Measurements from ENCODE around the gene PLCH2. TPM values are rescaled to one million over a fixed set of nuclear protein-coding genes. Genes with fewer than 3 reads are reported as not detected.
"Not testable (repeated sequence)": the region's sequence is repeated elsewhere in the genome, so short reads cannot be mapped to it uniquely, and the experiment has no call there.

PLCH2 gene
- total RNA-seq, 1 donor from 2014 or later: 61.4 TPM

DNA sequence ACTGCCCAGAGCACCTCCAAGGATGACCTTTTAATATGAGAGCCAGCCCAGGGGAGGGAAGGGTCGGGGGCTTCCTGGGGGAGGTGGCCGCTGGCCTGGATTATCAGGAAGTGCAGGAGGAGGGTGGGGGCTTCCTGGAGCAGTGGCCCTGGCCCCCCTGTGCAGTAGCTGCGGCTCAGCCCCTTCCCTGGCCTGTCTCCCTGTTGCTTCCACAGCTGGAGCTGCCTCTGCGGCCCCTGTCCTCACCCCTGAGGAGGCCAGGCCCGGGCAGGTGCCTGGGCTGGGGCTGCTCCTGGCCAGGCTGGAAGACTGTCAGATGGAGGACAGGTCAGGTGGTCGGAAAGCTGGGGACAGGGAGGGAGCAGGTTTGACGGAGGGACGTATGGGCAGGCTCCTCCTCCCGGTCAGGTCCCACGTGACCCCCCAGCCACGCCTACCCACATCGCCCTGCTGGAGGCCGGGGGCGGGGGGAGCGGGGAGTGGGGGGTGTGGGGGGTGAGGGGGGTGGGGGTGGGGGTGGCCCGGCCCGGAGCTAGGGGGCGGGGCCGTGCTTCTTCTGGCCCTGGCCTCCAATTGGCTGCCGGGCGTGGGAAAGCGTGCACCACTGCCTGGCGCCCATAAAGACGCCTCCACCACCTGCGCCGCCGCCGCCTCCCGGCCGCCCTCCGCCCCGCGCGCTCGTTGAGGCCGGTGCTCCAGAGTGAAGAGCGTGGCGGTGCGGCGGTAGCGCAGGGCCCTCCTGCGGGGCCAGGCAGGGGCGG is 69.8 kb downstream of the PLCH2 start:
- peaks cover 13% of the 10 kb centered on the region for H3K4me1 Mint-ChIP-seq (ENCODE audit: low read depth, unreplicated experiment)
- H3K36me3 Mint-ChIP-seq (ENCODE audit: unreplicated experiment): no peaks in the 10 kb centered on the region
- H3K9me3 Mint-ChIP-seq (ENCODE audit: unreplicated experiment): peaks cover 2% of the 10 kb centered on the region

DNA sequence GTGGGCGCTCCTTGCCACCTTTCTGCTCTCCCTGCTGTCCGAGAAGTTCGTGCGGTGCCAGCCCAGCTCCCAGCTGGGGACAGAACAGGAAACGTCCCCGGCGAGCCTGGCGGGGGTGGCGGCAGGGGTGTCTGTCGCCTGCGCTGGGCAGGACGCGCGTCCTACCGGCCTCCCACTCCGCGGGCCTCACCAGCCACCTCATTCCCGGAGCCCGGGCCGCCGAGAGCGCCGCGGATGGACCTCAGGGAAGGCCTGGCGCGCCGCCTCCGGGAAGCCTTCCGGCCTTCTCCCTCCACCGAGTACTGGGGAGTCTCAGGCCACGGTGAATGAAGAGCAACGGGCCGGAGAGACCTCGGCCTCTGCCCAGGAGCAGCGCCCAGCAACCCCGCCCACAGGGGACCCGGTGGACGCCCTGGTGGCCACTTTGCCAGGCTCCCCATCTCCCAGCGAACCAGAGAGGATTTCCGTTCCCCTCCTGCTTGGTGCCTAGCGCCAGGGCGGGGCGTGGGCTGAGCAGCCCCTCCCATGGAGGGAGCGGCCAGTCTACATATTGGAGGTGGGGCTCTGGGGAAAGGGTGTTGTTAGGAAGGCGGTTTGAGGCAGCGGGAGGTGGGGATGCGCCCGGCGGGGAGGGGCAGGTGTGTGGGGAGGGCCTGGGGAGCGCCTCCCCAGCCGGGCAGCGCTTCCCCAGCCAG is 70.6 kb downstream of the PLCH2 start:
- Mint-ChIP-seq H3K27ac (ENCODE audit: unreplicated experiment) (peak overlapping the region; percentile 43), H3K36me3 (ENCODE audit: unreplicated experiment) (no peaks in the 10 kb centered on the region), H3K27me3 (ENCODE audit: unreplicated experiment) (peaks cover 5% of the 10 kb centered on the region), H3K9me3 (ENCODE audit: unreplicated experiment) (peaks cover 2% of the 10 kb centered on the region), H3K4me1 (ENCODE audit: low read depth, unreplicated experiment) (peaks cover 13% of the 10 kb centered on the region), H3K4me3 (ENCODE audit: unreplicated experiment) (peak overlapping the region; percentile 77)
- TF ChIP-seq, protein P1, sequence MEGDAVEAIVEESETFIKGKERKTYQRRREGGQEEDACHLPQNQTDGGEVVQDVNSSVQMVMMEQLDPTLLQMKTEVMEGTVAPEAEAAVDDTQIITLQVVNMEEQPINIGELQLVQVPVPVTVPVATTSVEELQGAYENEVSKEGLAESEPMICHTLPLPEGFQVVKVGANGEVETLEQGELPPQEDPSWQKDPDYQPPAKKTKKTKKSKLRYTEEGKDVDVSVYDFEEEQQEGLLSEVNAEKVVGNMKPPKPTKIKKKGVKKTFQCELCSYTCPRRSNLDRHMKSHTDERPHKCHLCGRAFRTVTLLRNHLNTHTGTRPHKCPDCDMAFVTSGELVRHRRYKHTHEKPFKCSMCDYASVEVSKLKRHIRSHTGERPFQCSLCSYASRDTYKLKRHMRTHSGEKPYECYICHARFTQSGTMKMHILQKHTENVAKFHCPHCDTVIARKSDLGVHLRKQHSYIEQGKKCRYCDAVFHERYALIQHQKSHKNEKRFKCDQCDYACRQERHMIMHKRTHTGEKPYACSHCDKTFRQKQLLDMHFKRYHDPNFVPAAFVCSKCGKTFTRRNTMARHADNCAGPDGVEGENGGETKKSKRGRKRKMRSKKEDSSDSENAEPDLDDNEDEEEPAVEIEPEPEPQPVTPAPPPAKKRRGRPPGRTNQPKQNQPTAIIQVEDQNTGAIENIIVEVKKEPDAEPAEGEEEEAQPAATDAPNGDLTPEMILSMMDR (IDR thresholded peaks at IDR 0.05; ENCODE audit: partially characterized antibody, unreplicated experiment): no peak
- DNase-seq: peak; percentile 70

More for the DNA sequence above, 69.8 kb downstream of the PLCH2 start:
- TF ChIP-seq, protein P1 (IDR thresholded peaks at IDR 0.05; ENCODE audit: partially characterized antibody, unreplicated experiment): no peak
- peak; percentile 93 for DNase-seq
- Mint-ChIP-seq H3K27ac (ENCODE audit: unreplicated experiment) (no peak overlapping the region), H3K4me3 (ENCODE audit: unreplicated experiment) (no peak overlapping the region), H3K27me3 (ENCODE audit: unreplicated experiment) (peaks cover 5% of the 10 kb centered on the region)

DNA sequence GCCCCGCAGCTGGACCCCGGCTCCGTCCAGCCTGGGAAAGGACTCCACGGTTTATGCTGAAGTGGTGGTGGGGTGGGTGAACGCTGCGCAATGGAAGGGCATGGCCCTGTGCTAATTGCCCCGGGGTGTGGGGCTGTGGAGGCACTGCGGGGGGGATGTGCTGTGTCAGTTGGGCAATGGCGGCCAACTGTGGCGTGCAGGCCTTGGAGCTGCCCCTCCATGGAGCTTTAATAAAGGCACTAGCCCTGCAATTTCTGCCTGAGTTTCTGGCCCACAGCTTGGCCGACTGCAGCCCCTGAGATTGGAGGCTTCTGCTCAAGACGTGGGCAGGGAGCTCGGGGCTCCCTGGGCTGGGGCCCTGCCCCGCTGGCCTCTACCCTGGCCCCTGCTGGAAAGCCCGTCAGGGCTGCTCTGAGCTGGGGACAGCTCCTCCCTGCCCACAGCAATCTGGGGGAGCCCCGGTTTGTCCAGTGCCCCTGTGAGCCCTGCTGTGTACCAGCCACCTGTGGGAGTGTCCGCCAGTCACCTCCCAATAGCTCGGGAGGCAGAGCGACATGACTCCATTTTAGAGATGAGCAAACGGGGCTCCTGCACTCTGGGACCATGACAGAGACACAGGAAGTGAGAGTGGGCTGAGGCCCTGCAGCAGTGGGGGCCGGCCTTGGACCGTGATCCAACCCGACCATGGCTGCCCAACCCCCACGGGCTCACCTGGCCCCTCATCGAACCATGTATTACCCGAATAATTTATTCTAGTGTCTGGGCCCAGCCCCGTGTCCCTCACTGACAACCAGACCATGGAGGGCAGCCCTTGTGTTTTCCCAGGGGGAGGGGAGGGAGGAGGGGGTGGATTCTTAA is 71.3 kb downstream of the PLCH2 start:
- TF ChIP-seq, protein P1 (IDR thresholded peaks at IDR 0.05; ENCODE audit: partially characterized antibody, unreplicated experiment): no peak
- H3K4me3 Mint-ChIP-seq (ENCODE audit: unreplicated experiment): peak overlapping the region; percentile 77
- H3K36me3 Mint-ChIP-seq (ENCODE audit: unreplicated experiment): no peaks in the 10 kb centered on the region
- H3K27me3 Mint-ChIP-seq (ENCODE audit: unreplicated experiment): peaks cover 2% of the 10 kb centered on the region
- no peak for DNase-seq
- H3K27ac Mint-ChIP-seq (ENCODE audit: unreplicated experiment): peak overlapping the region; percentile 66
- peaks cover 11% of the 10 kb centered on the region for H3K4me1 Mint-ChIP-seq (ENCODE audit: low read depth, unreplicated experiment)
- no peaks in the 10 kb centered on the region for H3K9me3 Mint-ChIP-seq (ENCODE audit: unreplicated experiment)

- peaks cover 2% of the 10 kb centered on the region for H3K27me3 Mint-ChIP-seq (ENCODE audit: unreplicated experiment)
- peak; percentile 90 for DNase-seq
- H3K9me3 Mint-ChIP-seq (ENCODE audit: unreplicated experiment): no peaks in the 10 kb centered on the region
- peaks cover 11% of the 10 kb centered on the region for H3K4me1 Mint-ChIP-seq (ENCODE audit: low read depth, unreplicated experiment)
- no peak overlapping the region for H3K4me3 Mint-ChIP-seq (ENCODE audit: unreplicated experiment)
- H3K36me3 Mint-ChIP-seq (ENCODE audit: unreplicated experiment): no peaks in the 10 kb centered on the region
- TF ChIP-seq, protein P1 (IDR thresholded peaks at IDR 0.05; ENCODE audit: partially characterized antibody, unreplicated experiment): peak; percentile 91
- H3K27ac Mint-ChIP-seq (ENCODE audit: unreplicated experiment): no peak overlapping the region
Observed at GRCh38 chr1:2548068-2548589, 72.0 kb downstream of the PLCH2 start.

- H3K36me3 Mint-ChIP-seq (ENCODE audit: unreplicated experiment); H3K27me3 Mint-ChIP-seq (ENCODE audit: unreplicated experiment); H3K4me3 Mint-ChIP-seq (ENCODE audit: unreplicated experiment); H3K9me3 Mint-ChIP-seq (ENCODE audit: unreplicated experiment); H3K27ac Mint-ChIP-seq (ENCODE audit: unreplicated experiment); DNase-seq: not testable (repeated sequence)
- peaks cover 17% of the 10 kb centered on the region for H3K4me1 Mint-ChIP-seq (ENCODE audit: low read depth, unreplicated experiment)
Observed at GRCh38 chr1:2549367-2550029, 73.4 kb downstream of the PLCH2 start.

GRCh38 chr1:2550309-2550861 is 74.3 kb downstream of the PLCH2 start:
- H3K27ac Mint-ChIP-seq (ENCODE audit: unreplicated experiment): not testable (repeated sequence)
- H3K4me1 Mint-ChIP-seq (ENCODE audit: low read depth, unreplicated experiment): peaks cover 17% of the 10 kb centered on the region

DNA sequence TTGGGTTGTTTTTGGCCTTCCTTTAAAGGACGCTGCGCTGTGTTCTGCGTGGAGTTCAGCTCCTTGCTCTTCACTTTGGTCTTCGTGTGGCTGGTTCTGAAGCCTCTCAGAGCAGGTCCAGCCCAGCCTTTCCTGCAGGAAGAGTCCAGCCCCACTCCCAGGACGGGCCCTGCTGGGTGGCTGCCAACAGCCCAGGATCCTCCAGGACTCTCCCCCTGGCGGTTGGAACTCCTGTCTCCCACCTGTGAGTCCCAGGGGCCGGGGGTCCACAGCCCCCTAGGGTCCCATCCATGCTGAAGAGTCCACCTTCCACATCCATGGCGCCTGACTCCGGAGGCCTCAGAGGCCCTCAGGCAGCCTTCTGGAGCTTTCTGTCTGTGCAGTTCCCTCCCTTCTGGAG is 75.5 kb downstream of the PLCH2 start:
- not testable (repeated sequence) for H3K27ac Mint-ChIP-seq (ENCODE audit: unreplicated experiment); DNase-seq; H3K4me3 Mint-ChIP-seq (ENCODE audit: unreplicated experiment); H3K27me3 Mint-ChIP-seq (ENCODE audit: unreplicated experiment); H3K36me3 Mint-ChIP-seq (ENCODE audit: unreplicated experiment); H3K9me3 Mint-ChIP-seq (ENCODE audit: unreplicated experiment)
- H3K4me1 Mint-ChIP-seq (ENCODE audit: low read depth, unreplicated experiment): peaks cover 21% of the 10 kb centered on the region

More at GRCh38 chr1:2550309-2550861, 74.3 kb downstream of the PLCH2 start:
- H3K9me3 Mint-ChIP-seq (ENCODE audit: unreplicated experiment); DNase-seq; H3K4me3 Mint-ChIP-seq (ENCODE audit: unreplicated experiment); H3K27me3 Mint-ChIP-seq (ENCODE audit: unreplicated experiment); H3K36me3 Mint-ChIP-seq (ENCODE audit: unreplicated experiment): not testable (repeated sequence)
